Hippocampal formation (tissue), 2 donors: ENCODE data around the gene SMLR1.
"Not testable (repeated sequence)": the region's sequence is repeated elsewhere in the genome, so short reads cannot be mapped to it uniquely, and the experiment has no call there.

ENCODE experiments used
- DNase-seq, 2 donors: peaks; one replicate each; lab custom pipeline; 2025; lab: John Stamatoyannopoulos, UW

SMLR1 gene

GRCh38 chr6:130827247-130828149 is at the start of gene SMLR1:
Gene SMLR1 (plus strand): TSS chr6:130827406. CDS start chr6:130827414, 8 bp downstream.
- no peak for DNase-seq

GRCh38 chr6:130778946-130779657 is 48.1 kb upstream of the SMLR1 start:
- DNase-seq = no peak

- DNase-seq = no peak
Measured at GRCh38 chr6:130779658-130780033, 47.6 kb upstream of the SMLR1 start.

- no peak for DNase-seq
Measured at GRCh38 chr6:130780122-130780521, 47.1 kb upstream of the SMLR1 start.

DNA sequence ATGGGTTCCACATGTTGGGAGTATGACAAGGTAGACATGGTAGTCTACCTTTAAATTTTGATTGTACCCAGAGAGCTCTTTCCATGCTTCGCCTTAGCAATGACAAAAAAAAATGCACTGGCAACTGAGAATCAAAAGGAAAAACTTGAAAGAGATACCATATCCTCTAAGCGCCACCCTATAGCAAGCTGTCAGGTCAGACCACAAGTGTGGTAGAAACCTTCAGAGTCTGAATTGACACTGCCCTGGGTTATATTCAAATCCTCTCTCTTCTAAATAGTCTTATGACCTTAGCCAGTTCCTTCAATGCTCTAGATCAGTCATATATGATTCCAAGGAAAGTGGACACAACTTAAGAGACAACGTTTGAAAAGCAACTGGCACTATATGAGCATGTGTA is 45.6 kb upstream of the SMLR1 start:
- DNase-seq = no peak

GRCh38 chr6:130783416-130784107 is 43.6 kb upstream of the SMLR1 start:
- DNase-seq = no peak

DNA sequence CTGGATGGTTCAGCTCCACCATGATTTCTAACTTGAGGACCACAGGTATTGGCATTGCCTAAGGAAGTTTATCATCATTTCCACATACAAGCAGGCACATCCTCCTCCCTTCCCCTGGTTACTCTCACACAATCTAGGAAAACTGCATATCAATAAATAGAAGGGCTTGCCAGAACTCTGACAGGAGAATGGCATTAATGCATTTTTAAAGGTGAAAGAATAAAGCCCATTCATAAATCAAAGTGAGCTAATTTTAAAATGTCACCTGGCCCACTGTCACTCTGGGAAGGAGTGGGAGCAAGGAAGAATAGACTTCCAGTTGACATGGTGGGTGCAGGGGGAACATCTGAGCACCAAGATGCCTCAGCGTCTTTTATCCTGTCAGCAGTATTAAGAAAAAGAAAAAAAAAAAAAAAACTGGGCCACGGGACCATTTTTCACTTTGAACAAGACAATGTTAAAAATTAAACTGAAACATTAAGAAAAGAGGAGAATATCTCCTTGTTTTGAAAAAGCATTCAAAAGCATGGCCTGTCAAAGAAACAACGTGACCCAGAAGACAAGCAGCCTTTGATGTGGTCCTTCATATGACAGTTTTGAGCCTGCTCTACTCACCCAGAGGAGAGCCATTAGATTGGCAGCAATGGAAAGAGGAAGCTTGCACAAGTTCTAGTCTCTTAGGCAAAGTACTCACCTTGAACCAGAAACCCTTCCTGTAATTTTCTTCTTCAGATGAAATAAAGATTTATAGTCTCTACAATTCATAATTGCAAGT is 39.3 kb upstream of the SMLR1 start:
- no peak for DNase-seq

DNA sequence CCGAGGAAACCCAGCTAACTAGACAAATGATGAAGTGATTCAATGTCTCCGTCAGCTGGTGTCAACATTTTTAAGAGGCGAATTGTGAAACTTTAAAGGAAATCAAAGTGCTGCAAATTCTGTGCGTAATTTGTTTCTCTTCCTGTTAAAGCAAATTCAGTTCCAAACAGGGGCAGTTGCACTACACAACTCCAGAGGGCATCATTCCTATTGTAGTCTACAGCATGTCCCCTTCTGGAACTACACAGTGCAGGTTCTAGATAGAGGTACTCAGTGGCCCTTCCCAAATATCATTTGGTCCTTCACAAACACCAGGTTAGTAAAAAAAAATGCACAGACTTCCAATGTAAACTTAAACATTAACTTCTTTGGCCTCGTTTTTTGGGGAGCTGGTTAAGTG is 38.3 kb upstream of the SMLR1 start:
- DNase-seq = no peak

GRCh38 chr6:130794010-130794697 is 33.1 kb upstream of the SMLR1 start:
- DNase-seq = no peak

DNA sequence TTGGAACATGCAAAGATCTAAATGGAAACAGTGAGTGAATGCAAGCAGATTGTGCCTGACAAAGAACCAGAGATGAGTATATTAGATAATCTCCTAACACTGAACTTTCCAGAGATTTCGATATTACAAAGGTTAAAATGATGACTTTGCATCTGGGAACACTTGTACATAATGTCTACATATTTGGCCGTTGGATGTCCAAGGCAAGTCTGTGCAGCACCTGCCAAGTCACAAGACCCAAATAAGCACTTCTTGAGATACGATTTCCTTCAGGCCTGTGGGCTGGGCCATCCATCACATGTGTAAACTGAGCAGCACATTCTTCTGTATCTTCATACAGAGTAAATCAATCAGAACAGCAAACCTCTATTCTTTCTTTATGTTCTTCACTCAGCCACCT is 32.5 kb upstream of the SMLR1 start:
- no peak for DNase-seq

DNA sequence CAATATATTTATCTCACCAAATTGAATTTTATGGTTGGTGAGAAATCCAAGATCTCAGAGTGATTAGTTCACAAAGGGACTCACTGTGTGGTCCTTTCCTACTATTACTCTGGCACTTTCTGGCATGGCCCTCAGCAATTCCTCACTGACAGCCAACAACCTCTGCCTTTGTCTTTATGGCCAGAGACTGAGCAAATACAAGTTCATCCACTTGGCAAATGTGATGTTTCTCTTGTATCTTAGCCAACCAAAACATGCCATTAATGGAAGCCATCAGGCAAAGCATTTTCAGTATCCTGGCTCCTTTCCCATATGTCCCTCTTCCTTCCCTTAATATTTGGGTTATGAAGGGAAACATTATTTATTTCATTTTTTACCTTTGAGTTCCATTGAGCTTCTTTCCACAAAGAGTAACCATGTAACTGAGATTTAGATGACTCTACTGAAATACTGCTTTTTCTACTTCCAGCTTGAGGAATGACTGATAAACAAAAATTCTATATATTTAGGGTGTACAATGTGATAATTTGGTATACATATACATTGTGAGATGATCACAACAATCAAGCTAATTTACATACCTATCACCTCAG is 30.8 kb upstream of the SMLR1 start:
- DNase-seq = no peak

GRCh38 chr6:130797061-130797460 is 30.1 kb upstream of the SMLR1 start:
- no peak for DNase-seq

- DNase-seq = not testable (repeated sequence)
Measured at GRCh38 chr6:130801368-130801767, 25.8 kb upstream of the SMLR1 start.

- no peak for DNase-seq
Measured at GRCh38 chr6:130810307-130811030, 16.7 kb upstream of the SMLR1 start.

- no peak for DNase-seq
Measured at GRCh38 chr6:130811932-130812331, 15.3 kb upstream of the SMLR1 start.

- no peak for DNase-seq
Measured at GRCh38 chr6:130814506-130814905, 12.7 kb upstream of the SMLR1 start.

- no peak for DNase-seq
Measured at GRCh38 chr6:130815200-130816071, 11.8 kb upstream of the SMLR1 start.

DNA sequence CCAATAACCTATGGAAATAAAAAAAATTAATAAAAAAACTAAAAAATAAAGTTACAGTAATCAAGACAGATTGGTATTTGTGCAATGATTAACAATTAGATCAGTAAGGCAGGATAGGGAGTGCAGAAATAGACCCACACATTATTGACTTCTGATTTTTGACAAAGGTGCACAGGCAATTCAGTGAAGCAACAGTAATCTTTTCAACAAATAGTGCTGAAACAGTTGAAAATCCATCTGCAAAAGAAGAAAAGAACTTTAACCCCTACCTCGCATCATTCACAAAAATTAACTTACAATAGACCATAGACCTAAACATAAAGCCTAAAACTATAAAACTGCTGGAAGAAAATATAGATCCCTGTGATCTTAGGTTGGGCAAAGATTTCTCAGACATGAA is 4.5 kb upstream of the SMLR1 start:
- DNase-seq = no peak
